AG08395 (cell line): Measurements from ENCODE around the gene AFF3.
"Not testable (repeated sequence)": the region's sequence is repeated elsewhere in the genome, so short reads cannot be mapped to it uniquely, and the experiment has no call there.

Experiments used
- DNase-seq: peaks from one replicate; pipeline ENCODE4 v3.0.0; 2012; ENCODE audit warnings: mixed read lengths, low spot score

Gene AFF3

GRCh38 chr2:99662761-99663341 lies 479.5 kb downstream of the AFF3 start:
- peak; percentile 94 for DNase-seq

- DNase-seq: not testable (repeated sequence)
Observed at GRCh38 chr2:99661761-99662160, 480.6 kb downstream of the AFF3 start.

- peak; percentile 41 for DNase-seq
Observed at GRCh38 chr2:99660616-99661406, 481.6 kb downstream of the AFF3 start.

- no peak for DNase-seq
Observed at GRCh38 chr2:99659874-99660273, 482.5 kb downstream of the AFF3 start.

- no peak for DNase-seq
Observed at GRCh38 chr2:99657691-99658258, 484.6 kb downstream of the AFF3 start.

GRCh38 chr2:99656994-99657393 lies 485.4 kb downstream of the AFF3 start:
- no peak for DNase-seq

GRCh38 chr2:99653433-99653832 lies 489.0 kb downstream of the AFF3 start:
- no peak for DNase-seq

GRCh38 chr2:99652862-99653261 lies 489.5 kb downstream of the AFF3 start:
- DNase-seq: no peak

- DNase-seq: peak; percentile 48
Observed at GRCh38 chr2:99651930-99652670, 490.3 kb downstream of the AFF3 start.

GRCh38 chr2:99648906-99649789 lies 493.2 kb downstream of the AFF3 start:
- DNase-seq: no peak

- peak; percentile 73 for DNase-seq
Observed at GRCh38 chr2:99648178-99648844, 494.1 kb downstream of the AFF3 start.

- no peak for DNase-seq
Observed at GRCh38 chr2:99645960-99646359, 496.4 kb downstream of the AFF3 start.

- DNase-seq: peak; percentile 56
Observed at GRCh38 chr2:99644419-99644787, 498.0 kb downstream of the AFF3 start.

- DNase-seq: no peak
Observed at GRCh38 chr2:99643787-99644418, 498.5 kb downstream of the AFF3 start.

- no peak for DNase-seq
Observed at GRCh38 chr2:99641999-99642398, 500.4 kb downstream of the AFF3 start.

GRCh38 chr2:99640635-99641151 lies 501.7 kb downstream of the AFF3 start:
- DNase-seq: no peak

GRCh38 chr2:99638791-99639190 lies 503.6 kb downstream of the AFF3 start:
- no peak for DNase-seq

- DNase-seq: no peak
Observed at GRCh38 chr2:99637159-99637697, 505.2 kb downstream of the AFF3 start.

GRCh38 chr2:99636144-99637034 lies 506.0 kb downstream of the AFF3 start:
- peak; percentile 63 for DNase-seq
